Natural killer cell (primary cell): ENCODE measurements around the gene SLC34A3. TPM values are rescaled to one million over a fixed set of nuclear protein-coding genes. Genes with fewer than 3 reads are reported as not detected.
A peak's percentile ranks its signal among the peaks of the same experiment; 100 is the strongest.

ENCODE experiments used
- ATAC-seq, 3 donors: fragments of 150-1000 bp in 2 of 3; fragments of 200-7000 bp in 1 of 3; cut with Tn5 transposase; 1 replicate in 1 of 3; 2 replicates in 2 of 3; pipeline ENCODE4 v1.10.0; 2021; ENCODE audit warnings: mild to moderate bottlenecking in 2 of 3, moderate library complexity in 2 of 3
- DNase-seq, 2 donors: peaks; one replicate each; pipeline versions ENCODE4 v3.0.0 to v3.0.0-alpha.2; 2013 to 2021; ENCODE audit warnings: mixed read lengths in 1 of 2
- H3K27ac ChIP-seq: one replicate; pipeline ENCODE4 v1.5.1; 2013; ENCODE audit warnings: mild to moderate bottlenecking, low read length
- H3K27me3 ChIP-seq: one replicate; pipeline ENCODE4 v1.6.1; 2013; ENCODE audit warnings: low read length; ENCODE audit not compliant: control insufficient read depth, insufficient read depth
- H3K36me3 ChIP-seq: one replicate; pipeline ENCODE4 v1.6.1; 2013; ENCODE audit warnings: low read length; ENCODE audit not compliant: control insufficient read depth, insufficient read depth
- H3K4me1 ChIP-seq: one replicate; pipeline ENCODE4 v1.6.1; 2013; ENCODE audit warnings: low read length; ENCODE audit not compliant: control insufficient read depth, insufficient read depth
- H3K4me3 ChIP-seq: one replicate; pipeline ENCODE4 v1.5.1; 2013; ENCODE audit warnings: low read length
- H3K9me3 ChIP-seq: one replicate; pipeline ENCODE4 v1.6.1; 2013; ENCODE audit warnings: low read length; ENCODE audit not compliant: control insufficient read depth, insufficient read depth
- H3K27ac Mint-ChIP-seq, 2 donors: one replicate each; pipeline ENCODE4 v1.8.0; 2022; ENCODE audit warnings: mild to moderate bottlenecking in 2 of 2, mixed read lengths in 2 of 2, moderate library complexity in 1 of 2
- H3K27me3 Mint-ChIP-seq, 2 donors: one replicate each; pipeline ENCODE4 v1.8.0; 2022; ENCODE audit warnings: low read depth in 2 of 2, mixed read lengths in 2 of 2
- H3K36me3 Mint-ChIP-seq: one replicate; pipeline ENCODE4 v1.8.0; 2022; ENCODE audit warnings: mixed read lengths
- H3K4me1 Mint-ChIP-seq, 2 donors: one replicate each; pipeline ENCODE4 v1.8.0; 2022; ENCODE audit warnings: mixed read lengths in 2 of 2
- H3K4me3 Mint-ChIP-seq: one replicate; pipeline ENCODE4 v1.8.0; 2022; ENCODE audit warnings: mild to moderate bottlenecking, moderate library complexity, mixed read lengths
- H3K9me3 Mint-ChIP-seq, 2 donors: one replicate each; pipeline ENCODE4 v1.8.0; 2022; ENCODE audit warnings: mixed read lengths in 2 of 2
- CTCF ChIP-seq: fragments of 200-600 bp; IDR thresholded peaks from one replicate; pipeline ENCODE4 v1.8.0; 2022; ENCODE audit warnings: antibody characterized with exemption
- WGBS: methylation state at CpG from one replicate; pipeline ENCODE4 v1.1.7; 2013; ENCODE audit warnings: missing lambda C conversion rate; ENCODE audit not compliant: insufficient coverage; 5-methylcytosine and 5-hydroxymethylcytosine counted together
- intact Hi-C: fragments of 100-400 bp; cut with micrococcal nuclease; formaldehyde crosslinking; loops from one replicate; pipeline ENCODE4 v1.14.2; 2022
- total RNA-seq, 4 donors: library from RNA; stranded (reverse); fragments of 120-200 nt in 1 of 4; gene quantifications; one replicate each; pipeline versions ENCODE4 v1.2.3 to v1.2.4, GENCODE V29; 2013 to 2022

The SLC34A3 gene
- total RNA-seq, 3 donors from 2014 or later (not counting 1 experiment from before 2014, with no cell fraction given), result not detected

- 91% methylated on average over 17 of the region's 17 CpGs for WGBS
- H3K4me3 Mint-ChIP-seq, result no peak overlapping the region
- no peak for TF ChIP-seq CTCF
- H3K27me3 Mint-ChIP-seq, result no peaks in the 10 kb centered on the region
- intact Hi-C loops, result no loop called here
- no peaks in the 10 kb centered on the region for H3K9me3 Mint-ChIP-seq
- Histone ChIP-seq H3K36me3 (peaks cover 36% of the 10 kb centered on the region), H3K9me3 (no peaks in the 10 kb centered on the region), H3K4me1 (peaks cover 26% of the 10 kb centered on the region), H3K4me3 (no peak overlapping the region), H3K27me3 (no peaks in the 10 kb centered on the region), H3K27ac (no peak overlapping the region)
- H3K36me3 Mint-ChIP-seq, result no peaks in the 10 kb centered on the region
- ATAC-seq, result peak in 1 of 3 donors; percentile 18
- no peak overlapping the region for H3K27ac Mint-ChIP-seq
- peaks cover 4 to 15% of the 10 kb centered on the region in 2 donors for H3K4me1 Mint-ChIP-seq
- no peak for DNase-seq
Measured at GRCh38 chr9:137269231-137269772, 38.6 kb downstream of the SLC34A3 start.

- peak in 2 of 3 donors; percentile 49 to 67 for ATAC-seq
- Mint-ChIP-seq H3K4me3 (no peak overlapping the region), H3K4me1 (peaks cover 11 to 29% of the 10 kb centered on the region in 2 donors), H3K36me3 (no peaks in the 10 kb centered on the region), H3K27ac (no peak overlapping the region), H3K9me3 (no peaks in the 10 kb centered on the region), H3K27me3 (no peaks in the 10 kb centered on the region)
- Histone ChIP-seq H3K4me1 (peaks cover 33% of the 10 kb centered on the region), H3K4me3 (no peak overlapping the region), H3K36me3 (peaks cover 28% of the 10 kb centered on the region), H3K27me3 (no peaks in the 10 kb centered on the region), H3K27ac (no peak overlapping the region), H3K9me3 (no peaks in the 10 kb centered on the region)
- peak in 1 of 2 donors; percentile 62 for DNase-seq
- 50% methylated on average over 32 of the region's 32 CpGs for WGBS
- no peak for TF ChIP-seq CTCF
- intact Hi-C loops, result no loop called here
Measured at GRCh38 chr9:137270929-137271695, 40.4 kb downstream of the SLC34A3 start.

- peaks cover 25% of the 10 kb centered on the region for H3K36me3 ChIP-seq
- no peak overlapping the region for H3K27ac Mint-ChIP-seq
Measured at GRCh38 chr9:137271696-137272076, 41.0 kb downstream of the SLC34A3 start.

More at GRCh38 chr9:137271696-137272076, 41.0 kb downstream of the SLC34A3 start:
- Mint-ChIP-seq H3K4me3 (no peak overlapping the region), H3K4me1 (peaks cover 11 to 33% of the 10 kb centered on the region in 2 donors), H3K9me3 (no peaks in the 10 kb centered on the region), H3K36me3 (no peaks in the 10 kb centered on the region), H3K27me3 (no peaks in the 10 kb centered on the region)
- TF ChIP-seq CTCF, result no peak
- intact Hi-C loops, result no loop called here
- Histone ChIP-seq H3K27me3 (no peaks in the 10 kb centered on the region), H3K9me3 (no peaks in the 10 kb centered on the region), H3K4me1 (peaks cover 39% of the 10 kb centered on the region), H3K27ac (no peak overlapping the region), H3K4me3 (no peak overlapping the region)
- ATAC-seq (no peak), DNase-seq (no peak)
- 14% methylated on average over 3 of the region's 3 CpGs for WGBS
